Activated CD4-positive, alpha-beta T cell treated with anti-CD3 and anti-CD28 coated beads, Interleukin-2, amount 50 U/mL, for 48 hours (primary cell): ENCODE results near the gene RIPOR3.
A peak's percentile ranks its signal among the peaks of the same experiment; 100 is the strongest.
"Not testable (repeated sequence)": the region's sequence is repeated elsewhere in the genome, so short reads cannot be mapped to it uniquely, and the experiment has no call there.

Experiments
- DNase-seq, 2 experiments: peaks; one replicate each; pipeline ENCODE4 v3.0.0-alpha.2; 2020

Gene RIPOR3

GRCh38 chr20:50547964-50548363 is 143.4 kb downstream of the RIPOR3 start:
- no peak for DNase-seq

- DNase-seq: peak in 1 of 2 experiments; percentile 48
Measured at GRCh38 chr20:50546729-50547314, 144.5 kb downstream of the RIPOR3 start.

DNA sequence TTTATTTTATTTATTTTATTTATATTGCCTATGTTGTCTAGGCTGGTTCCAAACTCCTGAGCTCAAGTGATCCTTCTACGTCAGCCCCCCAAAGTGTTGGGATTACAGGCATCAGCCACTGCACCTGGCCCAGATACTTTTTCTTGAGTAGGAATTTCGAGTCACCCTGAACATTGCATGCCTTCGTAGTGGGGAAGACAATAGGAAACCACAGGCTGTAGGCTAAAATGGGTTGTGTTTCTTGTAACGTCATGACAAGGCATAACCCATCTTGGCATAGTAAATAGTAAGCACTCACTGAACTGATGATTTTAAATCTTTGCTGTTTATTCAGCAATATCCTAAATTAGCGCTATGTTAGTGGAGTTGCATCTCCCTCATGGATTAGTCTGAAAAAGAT is 146.2 kb downstream of the RIPOR3 start:
- DNase-seq: no peak

DNA sequence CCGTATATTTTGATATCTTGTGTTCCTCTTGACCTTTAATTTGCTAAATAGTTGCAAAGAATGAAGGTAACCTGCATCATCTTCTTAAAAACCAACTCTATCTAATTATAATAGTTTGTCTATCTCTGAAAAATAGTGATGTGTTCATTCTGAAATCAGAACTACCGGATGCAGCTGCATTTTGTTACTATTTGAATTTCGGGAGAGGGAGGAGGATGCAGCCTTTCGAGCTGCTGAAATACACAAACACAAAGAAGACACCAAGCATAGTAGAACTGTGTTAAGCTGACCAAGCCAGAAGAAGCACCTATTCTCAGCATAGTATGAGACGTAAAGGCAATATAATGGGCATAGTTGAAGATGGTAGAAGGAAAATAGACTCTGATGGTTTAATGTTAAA is 148.0 kb downstream of the RIPOR3 start:
- DNase-seq: no peak

GRCh38 chr20:50541606-50542041 is 149.7 kb downstream of the RIPOR3 start:
- no peak for DNase-seq

- DNase-seq: no peak
Measured at GRCh38 chr20:50540620-50541605, 150.4 kb downstream of the RIPOR3 start.

DNA sequence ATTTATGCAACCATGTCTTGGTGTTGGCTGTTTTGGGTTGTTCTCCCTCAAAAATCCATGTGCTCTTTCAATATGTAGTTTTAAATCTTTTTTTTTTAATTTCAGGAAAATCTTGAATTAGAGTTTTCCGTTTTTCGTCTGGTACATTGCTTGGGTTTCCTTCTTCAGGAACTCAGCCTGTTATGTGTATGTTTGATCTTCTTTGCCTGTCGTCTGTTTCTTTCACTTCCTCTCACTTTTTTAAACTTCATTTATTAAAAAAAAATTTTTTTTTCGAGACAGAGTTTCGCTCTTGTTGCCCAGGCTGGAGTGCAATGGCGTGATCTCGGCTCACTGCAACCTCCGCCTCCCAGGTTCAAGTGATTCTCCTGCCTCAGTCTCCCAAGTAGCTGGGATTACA is 151.5 kb downstream of the RIPOR3 start:
- DNase-seq: not testable (repeated sequence)

DNA sequence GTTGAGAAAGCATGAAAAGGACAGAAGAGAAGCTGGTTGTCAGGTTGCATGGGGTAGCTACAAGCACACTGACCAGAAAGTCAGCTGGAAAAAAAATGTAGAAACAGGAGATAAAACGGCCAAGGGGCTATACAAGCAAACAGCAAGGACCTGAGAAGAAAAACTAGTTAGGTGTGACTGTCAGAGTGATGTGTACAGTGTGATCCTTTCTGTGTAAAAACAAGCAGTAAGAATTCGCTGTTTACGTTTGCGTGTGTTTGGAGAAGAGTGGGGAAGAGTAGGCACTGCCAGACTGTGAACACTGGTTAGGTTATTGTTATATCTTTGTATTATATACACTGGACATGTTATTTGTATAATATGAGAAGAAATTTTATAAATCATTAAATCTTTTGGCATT is 153.1 kb downstream of the RIPOR3 start:
- DNase-seq: no peak

DNA sequence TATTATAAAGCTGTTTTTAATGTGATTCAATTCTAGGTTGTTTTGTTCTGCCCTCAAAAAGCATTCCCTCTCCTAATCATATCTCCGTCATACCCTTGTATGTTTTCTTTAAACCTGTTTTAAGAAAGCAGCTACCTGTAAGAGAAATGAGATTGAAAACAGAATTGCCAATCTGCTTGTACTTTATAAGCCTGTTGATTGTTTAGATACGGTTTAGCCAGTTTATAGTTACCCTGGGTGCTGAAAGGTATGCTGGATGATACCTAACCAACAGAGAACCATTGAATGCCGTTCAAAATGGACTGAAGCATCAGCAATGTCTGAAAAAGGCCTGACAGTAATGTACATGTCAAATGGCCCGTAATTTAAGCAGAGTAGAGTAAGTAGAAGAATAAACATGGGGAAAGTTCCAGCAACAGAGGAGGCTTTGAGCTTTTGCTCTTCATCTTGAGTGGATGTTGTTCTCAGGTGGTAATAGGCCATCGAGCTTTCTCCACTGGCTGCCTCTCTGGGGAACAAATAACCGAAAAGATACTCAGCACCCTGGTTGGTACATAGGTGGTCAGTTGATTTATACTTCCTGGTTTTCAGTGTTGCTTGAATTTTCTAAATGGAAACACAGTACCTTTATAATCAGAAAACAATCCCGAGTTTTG is 153.7 kb downstream of the RIPOR3 start:
- DNase-seq: no peak

- DNase-seq: no peak
Measured at GRCh38 chr20:50536333-50536732, 155.0 kb downstream of the RIPOR3 start.
